CD14-positive monocyte (primary cell): ENCODE results near the gene DCUN1D5. TPM values are rescaled to one million over a fixed set of nuclear protein-coding genes. Genes with fewer than 3 reads are reported as not detected.
A peak's percentile ranks its signal among the peaks of the same experiment; 100 is the strongest.

Experiments
- DNase-seq, 3 donors: peaks; one replicate each; pipeline ENCODE4 v3.0.0-alpha.2; 2011 to 2022
- H2AFZ ChIP-seq: 2 replicates; pipeline ENCODE4 v1.6.0; 2012; ENCODE audit warnings: mild to moderate bottlenecking, low read depth, low read length, inconsistent platforms; ENCODE audit not compliant: insufficient read depth, poor library complexity, severe bottlenecking
- H3K27ac ChIP-seq, 2 donors: 1 replicate in 1 of 2; 2 replicates in 1 of 2; pipeline ENCODE4 v1.5.1; 2012 to 2013; ENCODE audit warnings: low read length in 2 of 2, control low read depth in 1 of 2, inconsistent platforms in 1 of 2, low read depth in 1 of 2, mild to moderate bottlenecking in 1 of 2
- H3K27me3 ChIP-seq, 2 donors: one replicate each; pipeline versions ENCODE4 v1.6.0 to v1.6.1; 2011 to 2013; ENCODE audit warnings: low read length in 2 of 2; ENCODE audit not compliant: control insufficient read depth in 2 of 2, insufficient read depth in 2 of 2
- H3K36me3 ChIP-seq, 2 donors: replicated peaks in 1 of 2; 1 replicate in 1 of 2; 2 replicates in 1 of 2; pipeline versions ENCODE4 v1.5.1 to v1.6.1; 2012 to 2013; ENCODE audit warnings: low read length in 2 of 2, control low read depth in 1 of 2, inconsistent platforms in 1 of 2, mild to moderate bottlenecking in 1 of 2; ENCODE audit not compliant: insufficient read depth in 2 of 2, control insufficient read depth in 1 of 2
- H3K4me1 ChIP-seq, 2 donors: 1 replicate in 1 of 2; 2 replicates in 1 of 2; pipeline versions ENCODE4 v1.5.1 to v1.6.1; 2012 to 2013; ENCODE audit warnings: low read length in 2 of 2, control low read depth in 1 of 2, inconsistent platforms in 1 of 2, mild to moderate bottlenecking in 1 of 2, moderate library complexity in 1 of 2; ENCODE audit not compliant: insufficient read depth in 2 of 2, control insufficient read depth in 1 of 2
- H3K4me2 ChIP-seq: replicated peaks from 2 replicates; pipeline ENCODE3; 2012; ENCODE audit warnings: low read length, moderate library complexity, mild to moderate bottlenecking; ENCODE audit not compliant: poor library complexity, severe bottlenecking; ENCODE audit errors: extremely low read depth
- H3K4me3 ChIP-seq, 3 experiments: fragments of 200-600 bp in 1 of 3; sonication (generic) in 1 of 3; replicated peaks in 1 of 3; 1 replicate in 2 of 3; 2 replicates in 1 of 3; pipeline ENCODE4 v1.5.1; 2011 to 2013; ENCODE audit warnings: low read length in 3 of 3, mild to moderate bottlenecking in 3 of 3, control low read depth in 2 of 3, low read depth in 2 of 3, inconsistent platforms in 1 of 3, moderate library complexity in 1 of 3
- H3K79me2 ChIP-seq: 2 replicates; pipeline ENCODE4 v1.6.0; 2012; ENCODE audit warnings: mild to moderate bottlenecking, control low read depth, inconsistent platforms, low read length, moderate library complexity; ENCODE audit not compliant: insufficient read depth
- H3K9ac ChIP-seq: 2 replicates; pipeline ENCODE4 v1.6.0; 2017; ENCODE audit warnings: low read length, mild to moderate bottlenecking; ENCODE audit not compliant: insufficient read depth, poor library complexity, severe bottlenecking
- H3K9me3 ChIP-seq, 2 donors: replicated peaks in 1 of 2; 1 replicate in 1 of 2; 2 replicates in 1 of 2; pipeline versions ENCODE4 v1.5.1 to v1.6.1; 2012 to 2013; ENCODE audit warnings: low read length in 2 of 2, control low read depth in 1 of 2; ENCODE audit not compliant: control insufficient read depth in 1 of 2, insufficient read depth in 1 of 2
- H4K20me1 ChIP-seq: 2 replicates; pipeline ENCODE4 v1.6.0; 2012; ENCODE audit warnings: mild to moderate bottlenecking, low read length, control low read depth, moderate library complexity; ENCODE audit not compliant: insufficient read depth
- H3K27ac Mint-ChIP-seq, 7 donors: one replicate each; pipeline ENCODE4 v1.8.0; 2020; ENCODE audit warnings: mild to moderate bottlenecking in 7 of 7, mixed read lengths in 7 of 7, moderate library complexity in 6 of 7, inconsistent platforms in 2 of 7
- H3K27me3 Mint-ChIP-seq, 3 donors: one replicate each; pipeline ENCODE4 v1.8.0; 2021 to 2022; ENCODE audit warnings: low read depth in 3 of 3, mild to moderate bottlenecking in 3 of 3, mixed read lengths in 3 of 3, moderate library complexity in 3 of 3, inconsistent platforms in 1 of 3
- H3K36me3 Mint-ChIP-seq, 2 donors: one replicate each; pipeline ENCODE4 v1.8.0; 2020; ENCODE audit warnings: mixed read lengths in 2 of 2, inconsistent platforms in 1 of 2, mild to moderate bottlenecking in 1 of 2
- H3K4me1 Mint-ChIP-seq: one replicate; pipeline ENCODE4 v1.8.0; 2020; ENCODE audit warnings: mild to moderate bottlenecking, mixed read lengths
- H3K4me3 Mint-ChIP-seq, 2 donors: one replicate each; pipeline ENCODE4 v1.8.0; 2020; ENCODE audit warnings: mild to moderate bottlenecking in 2 of 2, mixed read lengths in 2 of 2, moderate library complexity in 1 of 2
- H3K9me3 Mint-ChIP-seq, 7 donors: one replicate each; pipeline ENCODE4 v1.8.0; 2020 to 2022; ENCODE audit warnings: mixed read lengths in 7 of 7, mild to moderate bottlenecking in 6 of 7, moderate library complexity in 6 of 7, inconsistent platforms in 2 of 7
- WGBS: methylation state at CpG from one replicate; pipeline ENCODE4 v1.1.5; 2013; ENCODE audit warnings: missing lambda C conversion rate; ENCODE audit not compliant: insufficient coverage; 5-methylcytosine and 5-hydroxymethylcytosine counted together
- intact Hi-C, 2 donors: fragments of 100-400 bp; cut with micrococcal nuclease; formaldehyde crosslinking; loops; one replicate each; pipeline versions ENCODE4 v1.15.0 to v1.15.1; 2023
- polyA plus RNA-seq, 3 donors: library from polyadenylated mRNA; depleted of rRNA in 1 of 3; unstranded in 2 of 3; stranded (reverse) in 1 of 3; fragments of 300-500 nt in 2 of 3; fragments of >200 nt in 1 of 3; fragmentation: Illumina TruSeq in 2 of 3; gene quantifications; 1 replicate in 2 of 3; 2 replicates in 1 of 3; pipeline ENCODE4 v1.2.3, GENCODE V29; 2012 to 2021
- TF ChIP-seq, protein P1 (sequence below): fragments of 200-600 bp; IDR thresholded peaks from one replicate; pipeline ENCODE4 v1.8.0; 2022; ENCODE audit warnings: antibody characterized with exemption, mild to moderate bottlenecking

The DCUN1D5 gene
- polyA plus RNA-seq, 3 donors: 7.8 to 20.3 (median 19.5) TPM

GRCh38 chr11:103077554-103077953, 14.4 kb downstream of the DCUN1D5 start:
- no peak overlapping the region for H2AFZ ChIP-seq
- no peaks in the 10 kb centered on the region for H4K20me1 ChIP-seq
- no peak overlapping the region for H3K9ac ChIP-seq
- H3K4me1 ChIP-seq: peaks cover 6 to 22% of the 10 kb centered on the region in 2 donors
- WGBS: no CpG with 5 or more reads among the region's 3 CpGs
- Mint-ChIP-seq H3K27me3 (peaks cover 0 to 1% (median 0%) of the 10 kb centered on the region in 3 donors), H3K9me3 (peaks cover 0 to 4% (median 0%) of the 10 kb centered on the region in 7 donors), H3K4me1 (peaks cover 22% of the 10 kb centered on the region), H3K27ac (peak overlapping the region; percentile 15 to 83 (median 78)), H3K4me3 (peak overlapping the region in 1 of 2 donors; percentile 1), H3K36me3 (peaks cover 45 to 66% of the 10 kb centered on the region in 2 donors)
- H3K27me3 ChIP-seq: no peaks in the 10 kb centered on the region
- H3K79me2 ChIP-seq: no peaks in the 10 kb centered on the region
- H3K36me3 ChIP-seq: peaks cover 15 to 34% of the 10 kb centered on the region in 2 donors
- no peak overlapping the region for H3K4me2 ChIP-seq
- TF ChIP-seq, protein P1, sequence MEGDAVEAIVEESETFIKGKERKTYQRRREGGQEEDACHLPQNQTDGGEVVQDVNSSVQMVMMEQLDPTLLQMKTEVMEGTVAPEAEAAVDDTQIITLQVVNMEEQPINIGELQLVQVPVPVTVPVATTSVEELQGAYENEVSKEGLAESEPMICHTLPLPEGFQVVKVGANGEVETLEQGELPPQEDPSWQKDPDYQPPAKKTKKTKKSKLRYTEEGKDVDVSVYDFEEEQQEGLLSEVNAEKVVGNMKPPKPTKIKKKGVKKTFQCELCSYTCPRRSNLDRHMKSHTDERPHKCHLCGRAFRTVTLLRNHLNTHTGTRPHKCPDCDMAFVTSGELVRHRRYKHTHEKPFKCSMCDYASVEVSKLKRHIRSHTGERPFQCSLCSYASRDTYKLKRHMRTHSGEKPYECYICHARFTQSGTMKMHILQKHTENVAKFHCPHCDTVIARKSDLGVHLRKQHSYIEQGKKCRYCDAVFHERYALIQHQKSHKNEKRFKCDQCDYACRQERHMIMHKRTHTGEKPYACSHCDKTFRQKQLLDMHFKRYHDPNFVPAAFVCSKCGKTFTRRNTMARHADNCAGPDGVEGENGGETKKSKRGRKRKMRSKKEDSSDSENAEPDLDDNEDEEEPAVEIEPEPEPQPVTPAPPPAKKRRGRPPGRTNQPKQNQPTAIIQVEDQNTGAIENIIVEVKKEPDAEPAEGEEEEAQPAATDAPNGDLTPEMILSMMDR: no peak
- intact Hi-C loops: no loop called here
- peak; percentile 47 to 72 (median 65) for DNase-seq
- peak overlapping the region in 1 of 2 donors; percentile 11 for H3K27ac ChIP-seq
- no peak overlapping the region for H3K4me3 ChIP-seq
- H3K9me3 ChIP-seq: no peaks in the 10 kb centered on the region

DNA sequence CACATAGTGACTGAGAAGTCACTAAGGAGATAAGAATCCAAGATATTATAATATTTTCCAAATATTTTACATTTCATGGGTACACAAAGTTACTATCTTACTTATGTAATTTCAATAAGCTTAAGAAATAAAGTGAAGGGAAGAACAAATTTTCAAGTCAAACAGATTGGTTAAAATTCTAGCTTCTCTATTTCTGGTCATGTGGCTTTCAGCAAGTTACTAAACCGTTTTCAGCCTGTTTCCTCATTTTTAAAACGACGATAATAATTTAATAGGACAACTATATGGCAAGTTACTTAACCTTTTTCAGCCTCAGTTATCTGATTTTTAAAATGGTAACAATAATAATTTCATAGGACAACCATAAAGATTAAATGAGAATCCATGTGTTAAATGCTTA, 15.6 kb downstream of the DCUN1D5 start:
- peak overlapping the region in 1 of 3 experiments; percentile 23 for H3K4me3 ChIP-seq
- no peaks in the 10 kb centered on the region for H3K9me3 ChIP-seq
- H3K27ac ChIP-seq: peak overlapping the region in 1 of 2 donors; percentile 52
- no peak overlapping the region for H3K4me2 ChIP-seq
- no CpG with 5 or more reads among the region's 3 CpGs for WGBS
- H3K79me2 ChIP-seq: no peaks in the 10 kb centered on the region
- H2AFZ ChIP-seq: no peak overlapping the region
- Mint-ChIP-seq H3K4me1 (peaks cover 22% of the 10 kb centered on the region), H3K4me3 (peak overlapping the region in 1 of 2 donors; percentile 26), H3K36me3 (peaks cover 43 to 60% of the 10 kb centered on the region in 2 donors), H3K27me3 (peaks cover 0 to 1% (median 0%) of the 10 kb centered on the region in 3 donors), H3K27ac (peak overlapping the region; percentile 26 to 83 (median 65)), H3K9me3 (peaks cover 0 to 4% (median 0%) of the 10 kb centered on the region in 7 donors)
- peaks cover 6 to 22% of the 10 kb centered on the region in 2 donors for H3K4me1 ChIP-seq
- TF ChIP-seq, protein P1: no peak
- H4K20me1 ChIP-seq: no peaks in the 10 kb centered on the region
- H3K36me3 ChIP-seq: peaks cover 9 to 25% of the 10 kb centered on the region in 2 donors
- no peak overlapping the region for H3K9ac ChIP-seq
- DNase-seq: peak; percentile 11 to 39 (median 39)
- intact Hi-C loops: no loop called here
- H3K27me3 ChIP-seq: no peaks in the 10 kb centered on the region
